ENCODE results near the gene VASN.
A peak's percentile ranks its signal among the peaks of the same experiment; 100 is the strongest.

Gene VASN

DNA sequence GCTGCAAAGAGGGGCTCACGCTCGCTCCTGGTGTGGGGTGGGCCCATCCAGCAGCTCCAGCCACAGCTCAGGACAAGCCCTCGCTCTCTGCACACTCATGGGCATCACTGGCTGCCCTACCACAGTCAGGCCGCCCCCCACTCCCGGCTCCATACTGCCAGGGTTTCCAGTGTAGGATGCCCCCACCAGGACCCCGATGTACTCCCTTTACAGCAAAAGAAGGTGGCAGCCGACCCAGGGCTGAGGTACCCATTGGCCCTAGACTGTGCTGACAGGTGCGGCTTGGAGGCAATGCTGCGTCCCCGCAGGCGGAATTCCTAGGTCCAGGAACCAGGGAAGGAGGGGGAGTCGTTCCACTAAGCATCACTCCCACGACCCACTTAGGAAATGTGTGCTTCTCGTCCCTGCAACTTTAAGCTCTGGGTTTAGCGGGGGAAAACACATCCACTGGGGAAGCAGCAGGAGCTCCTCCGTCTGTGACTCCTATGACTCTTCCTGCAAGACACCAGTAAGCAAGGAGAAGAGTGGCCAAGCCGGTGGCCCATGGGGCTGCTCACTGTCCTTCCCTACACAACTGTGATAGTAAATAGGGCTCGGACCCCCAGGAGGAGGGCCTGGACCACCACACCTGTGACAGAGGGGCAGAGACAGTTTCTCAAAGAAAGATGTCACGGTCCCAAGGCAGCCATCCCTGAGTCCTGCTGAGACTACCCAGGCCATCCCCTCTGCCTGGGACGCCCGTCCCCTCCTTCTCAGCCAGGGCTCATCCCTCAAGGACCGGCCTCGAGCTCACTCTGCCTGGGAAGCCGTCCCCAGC lies 31.7 kb downstream of the VASN start:
- DNase-seq (ENCODE audit: low spot score): no peak

DNA sequence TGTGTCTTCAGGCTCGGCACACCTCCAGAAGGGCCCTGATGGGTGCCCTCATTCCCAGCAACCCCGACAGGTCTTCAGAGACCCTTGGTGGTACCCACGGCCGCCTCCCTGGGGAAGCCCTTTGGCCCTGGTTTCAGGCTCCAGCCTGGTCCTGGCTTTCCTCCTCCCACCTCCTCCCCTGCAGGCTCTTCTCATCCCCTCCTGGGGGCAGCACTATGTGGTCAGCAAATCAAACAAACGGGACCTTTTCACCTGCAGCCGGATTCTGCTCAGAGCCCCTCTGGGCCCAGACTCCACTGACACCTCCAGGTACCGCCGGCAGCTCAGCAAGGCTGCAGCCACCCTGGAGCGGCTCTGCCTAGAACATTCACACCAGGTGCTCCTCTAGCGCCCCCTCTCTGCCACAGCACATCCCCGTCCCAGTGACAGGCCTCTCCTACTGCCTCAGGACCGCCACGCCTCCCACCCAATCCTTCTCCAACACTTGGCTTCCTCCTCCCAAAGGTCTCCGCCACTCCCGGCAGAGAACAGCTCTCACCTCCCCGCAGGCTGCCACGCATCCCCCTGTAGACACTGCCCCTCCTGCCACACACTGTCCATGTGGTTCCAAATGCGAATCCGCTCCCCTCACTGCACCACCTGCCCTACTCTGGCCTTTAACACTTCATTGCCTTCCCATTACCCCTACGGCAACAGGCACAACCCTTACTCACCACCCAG lies 32.8 kb downstream of the VASN start:
- DNase-seq (ENCODE audit: low spot score): no peak

DNA sequence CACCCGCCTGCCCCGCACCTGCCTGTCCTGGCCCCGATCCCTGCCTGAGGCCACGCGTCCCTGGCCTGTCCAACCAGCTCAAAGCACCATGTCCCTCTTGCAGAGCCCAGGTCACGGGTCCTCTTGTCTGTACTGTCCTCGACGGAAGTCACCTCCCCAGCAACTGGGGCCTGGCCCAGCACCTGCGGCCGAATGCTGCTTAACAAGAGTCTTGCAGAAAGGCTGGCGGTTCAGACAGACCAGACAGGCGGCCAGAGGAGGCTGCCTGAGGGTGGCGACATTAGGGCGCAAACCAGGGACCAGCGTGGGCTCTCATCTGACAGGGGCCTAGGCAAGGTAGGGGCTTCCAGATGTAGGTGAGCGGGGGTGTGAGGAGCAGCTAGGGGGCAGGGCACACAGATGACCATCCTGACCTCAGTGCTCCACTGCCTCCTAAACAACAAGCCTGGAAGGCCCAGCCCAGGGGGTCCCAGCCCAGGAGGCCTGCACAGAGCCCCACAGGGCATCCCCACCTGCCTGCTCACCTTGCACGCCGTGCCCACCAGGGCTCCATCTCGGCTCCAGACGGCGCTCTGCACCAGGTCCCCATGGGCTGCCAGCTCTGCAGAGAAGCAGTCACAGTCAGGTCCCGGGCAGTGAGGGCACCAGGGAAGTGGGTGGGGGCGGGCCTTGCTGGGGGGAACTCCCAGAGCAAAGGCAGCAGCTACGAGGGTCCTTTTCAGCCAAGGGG lies 33.5 kb downstream of the VASN start:
- no peak for DNase-seq (ENCODE audit: low spot score)

DNA sequence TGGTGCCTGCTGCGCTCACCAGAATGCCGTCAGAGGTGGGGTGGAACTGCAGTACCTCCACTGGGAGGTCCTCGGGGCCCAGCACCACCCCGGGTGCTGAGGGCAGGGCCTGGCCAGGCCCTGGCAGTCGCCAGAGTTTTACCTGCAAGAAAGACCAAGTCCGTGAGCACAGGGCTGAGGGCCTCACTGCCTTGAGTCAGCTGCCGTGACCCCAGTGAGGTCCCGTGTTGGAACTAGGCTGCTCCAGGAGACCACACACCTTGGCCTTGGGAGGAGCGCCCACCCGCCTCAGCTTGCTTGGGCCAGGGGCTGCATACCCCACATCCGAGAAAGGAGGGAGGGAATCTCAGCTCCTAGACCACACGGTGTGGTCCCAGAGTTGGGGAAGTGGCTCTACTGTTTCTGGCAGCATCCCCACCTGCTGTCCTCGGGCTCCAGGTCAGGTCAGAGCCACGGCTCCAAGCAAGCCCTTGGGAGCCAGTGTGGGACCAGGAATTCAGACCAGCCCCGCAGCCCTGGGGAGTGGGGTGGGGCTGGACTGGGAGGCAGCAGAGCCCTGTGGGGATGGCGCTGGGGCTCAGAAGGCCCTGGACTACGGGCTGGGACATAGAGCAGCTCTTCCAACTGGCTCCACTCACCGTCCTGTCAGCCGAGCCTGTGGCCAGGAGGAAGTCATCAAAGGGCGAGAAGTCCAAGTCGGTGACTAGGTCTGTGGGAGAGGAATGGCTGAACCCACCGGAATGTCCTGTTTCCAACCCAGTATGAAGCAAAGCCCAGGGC lies 36.1 kb downstream of the VASN start:
- DNase-seq (ENCODE audit: low spot score): no peak

DNA sequence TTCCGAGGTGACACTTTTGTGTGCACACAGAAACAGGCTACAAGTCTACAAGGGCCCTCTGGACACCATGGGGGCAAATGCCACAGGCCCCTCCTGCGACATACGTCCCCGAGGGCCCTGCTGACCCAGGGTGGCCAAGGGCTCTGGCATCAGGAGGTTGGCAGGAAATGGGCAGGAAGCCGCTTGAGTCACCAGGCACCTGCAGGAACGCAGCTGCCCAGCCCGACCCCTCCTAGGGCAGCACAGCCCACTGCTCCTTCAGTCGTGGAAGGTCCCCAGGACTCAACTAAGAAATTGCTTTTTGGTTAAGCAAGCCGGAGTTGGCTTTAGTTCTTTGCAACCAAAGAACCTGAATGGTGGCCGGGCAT lies 36.7 kb downstream of the VASN start:
- no peak for DNase-seq (ENCODE audit: low spot score)

DNA sequence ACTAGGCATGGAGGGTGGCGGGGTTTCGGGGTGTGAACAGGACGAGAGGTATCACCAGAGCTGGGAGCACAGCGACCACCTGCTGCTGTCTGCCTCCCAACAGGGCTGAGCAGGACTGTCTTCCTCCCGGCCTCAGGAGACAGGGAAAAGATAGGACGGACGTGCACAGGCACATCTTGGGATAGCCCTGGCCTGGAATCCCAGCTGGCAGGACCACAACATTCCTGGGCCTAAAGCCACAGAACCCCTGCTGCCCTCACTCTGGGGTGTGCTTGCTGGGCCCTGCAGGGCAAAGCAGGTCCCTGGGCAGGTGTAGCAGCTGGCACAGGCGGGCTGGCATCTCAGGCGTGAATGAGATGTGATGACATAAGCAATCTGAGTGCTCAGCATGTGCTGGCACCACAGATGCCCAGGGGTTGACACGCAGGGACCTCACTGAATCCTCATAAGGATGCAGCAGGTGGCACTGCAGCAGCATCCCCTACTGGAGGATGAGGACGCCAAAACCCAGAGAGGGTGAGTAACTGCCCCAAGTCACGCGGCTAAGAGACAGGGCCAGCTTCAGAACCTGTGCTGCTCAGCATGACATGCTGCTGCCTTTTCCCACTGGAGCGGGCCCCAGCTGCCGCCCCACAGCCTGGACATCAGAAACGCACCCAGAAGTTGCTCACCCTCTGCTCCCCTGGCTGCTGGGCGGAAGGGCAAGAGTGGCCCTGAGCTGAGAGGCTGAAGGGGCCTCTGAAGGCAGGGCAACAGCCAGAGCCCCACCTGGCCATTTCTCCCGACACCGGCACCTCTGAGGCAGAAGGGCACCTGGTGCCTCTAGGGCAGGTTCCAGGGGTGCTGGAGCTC lies 37.7 kb downstream of the VASN start:
- DNase-seq (ENCODE audit: low spot score): peak; percentile 50

DNA sequence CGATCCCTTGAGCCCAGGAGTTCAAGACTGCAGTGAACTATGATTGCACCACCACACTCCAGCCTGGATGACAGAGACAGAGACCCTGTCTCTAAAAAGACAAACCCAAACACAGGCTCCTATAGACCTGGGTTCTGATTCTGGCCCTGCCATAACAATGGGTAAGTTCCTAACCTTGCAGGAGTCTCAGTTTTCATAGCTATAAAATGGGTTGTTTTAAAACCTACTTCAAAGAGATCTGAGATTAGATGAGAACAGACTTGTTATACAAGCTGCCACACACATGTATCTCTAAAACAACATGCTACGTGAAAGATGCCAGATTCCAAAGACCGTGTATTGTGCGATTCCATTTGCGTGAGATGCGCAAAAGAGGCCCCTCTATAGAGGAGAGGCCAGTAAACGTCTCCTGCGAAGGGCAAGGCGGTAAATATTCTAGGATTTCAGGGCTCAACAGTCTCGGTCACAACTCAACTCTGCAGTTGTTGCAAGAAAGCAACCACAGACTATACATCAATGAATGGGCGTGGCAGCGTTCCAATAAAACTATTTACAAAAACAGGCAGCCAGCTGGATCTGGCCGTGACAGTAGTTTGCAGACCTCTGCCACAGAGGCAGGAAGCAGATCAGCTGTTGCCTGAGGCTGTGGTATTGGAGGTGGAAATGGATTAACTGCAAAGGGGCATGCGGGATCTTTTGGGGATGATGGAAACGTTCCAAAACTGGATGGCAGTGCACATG lies 38.9 kb downstream of the VASN start:
- peak; percentile 92 for DNase-seq (ENCODE audit: low spot score)

DNA sequence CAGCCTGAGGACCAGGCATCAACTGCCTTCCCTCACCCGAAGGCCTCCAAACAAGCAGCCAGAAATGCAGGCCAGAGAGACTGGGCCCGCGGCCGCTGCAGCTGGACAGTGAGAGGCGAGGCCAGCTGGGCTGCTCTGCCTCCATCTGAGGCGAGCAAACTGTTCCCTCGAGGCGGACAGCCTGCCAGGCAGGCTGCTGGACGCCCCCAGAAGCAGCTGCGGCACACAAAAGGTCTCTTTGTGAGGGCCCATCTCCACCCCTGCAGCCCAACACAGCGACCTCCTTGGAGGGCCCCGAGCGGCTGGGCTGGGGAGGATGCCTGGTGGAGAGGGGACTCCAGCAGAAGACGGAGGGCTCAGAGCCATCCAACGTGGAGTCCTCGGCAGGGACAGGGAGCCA lies 40.0 kb downstream of the VASN start:
- peak; percentile 95 for DNase-seq (ENCODE audit: low spot score)

DNA sequence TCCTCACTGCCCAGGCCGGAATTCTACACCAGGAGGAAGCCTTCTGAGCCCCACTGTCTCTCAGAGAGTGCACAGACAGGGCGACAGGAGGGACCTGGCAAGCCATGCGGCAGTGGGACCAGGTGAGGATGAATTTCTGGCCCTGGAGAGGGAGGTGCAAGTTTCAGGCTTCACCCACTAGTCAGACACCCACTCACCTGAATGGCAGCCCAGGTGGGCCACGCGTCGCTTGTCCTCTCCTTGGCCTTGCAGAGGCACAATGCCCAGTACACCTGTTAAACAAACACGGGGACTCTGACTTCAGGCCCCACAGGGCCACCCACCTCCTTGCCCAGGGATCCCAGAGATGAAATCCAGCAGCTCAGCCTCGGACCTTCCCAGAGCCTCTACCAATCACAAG lies 40.5 kb downstream of the VASN start:
- DNase-seq (ENCODE audit: low spot score): no peak

DNA sequence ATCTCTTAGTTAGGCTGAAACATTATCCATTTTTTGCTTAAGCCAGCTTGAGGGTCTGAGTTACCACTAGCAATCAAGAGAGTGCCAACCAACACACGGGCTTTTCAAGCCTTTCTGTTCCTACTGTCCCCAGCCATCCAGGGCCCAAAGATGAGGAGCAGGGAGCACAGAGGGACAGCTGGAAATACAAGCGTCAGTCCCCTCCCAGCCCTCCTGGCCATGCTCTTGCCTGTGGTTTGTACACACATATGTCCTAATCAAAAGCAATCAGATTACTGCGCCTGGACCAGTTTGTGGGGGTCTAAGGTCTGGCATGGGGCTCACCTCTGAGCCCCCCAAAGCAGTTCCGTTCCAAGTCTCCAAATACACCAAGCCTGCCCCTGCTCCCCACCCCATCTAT lies 41.2 kb downstream of the VASN start:
- DNase-seq (ENCODE audit: low spot score): no peak

DNA sequence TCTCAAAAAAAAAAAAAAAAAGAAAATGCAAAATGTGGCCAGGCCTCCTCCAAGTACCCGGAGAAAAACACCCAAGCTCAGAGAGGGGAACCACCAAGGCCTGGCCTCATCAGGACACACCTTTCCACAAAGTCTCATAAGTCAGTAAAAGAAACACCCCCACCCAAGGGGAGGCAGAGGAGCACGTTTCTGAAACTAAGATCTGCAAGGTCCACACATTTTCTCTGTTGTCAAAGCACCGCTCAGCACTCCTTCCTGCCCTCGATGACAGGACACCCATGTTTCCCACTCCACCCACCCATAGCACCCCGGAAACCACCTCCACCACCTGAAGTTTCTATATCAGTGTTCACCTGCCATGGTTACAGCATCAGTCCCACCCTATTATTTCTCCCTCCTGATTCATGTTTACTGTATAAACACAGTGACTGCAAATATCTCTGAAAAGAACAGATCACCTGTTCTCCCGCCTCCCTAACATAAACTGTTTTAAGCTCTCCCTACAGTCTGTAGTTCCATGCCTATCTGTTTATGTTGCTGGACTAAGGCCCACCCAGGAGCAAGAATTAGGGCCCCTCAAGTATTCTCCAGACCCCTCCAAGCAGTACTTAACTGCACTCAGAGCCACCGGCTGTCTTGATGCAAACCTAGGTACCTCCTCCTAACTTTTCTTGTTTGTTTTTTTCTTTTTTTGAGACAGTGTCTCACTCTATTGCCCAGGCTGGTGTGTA lies 42.7 kb downstream of the VASN start:
- no peak for DNase-seq (ENCODE audit: low spot score)

DNA sequence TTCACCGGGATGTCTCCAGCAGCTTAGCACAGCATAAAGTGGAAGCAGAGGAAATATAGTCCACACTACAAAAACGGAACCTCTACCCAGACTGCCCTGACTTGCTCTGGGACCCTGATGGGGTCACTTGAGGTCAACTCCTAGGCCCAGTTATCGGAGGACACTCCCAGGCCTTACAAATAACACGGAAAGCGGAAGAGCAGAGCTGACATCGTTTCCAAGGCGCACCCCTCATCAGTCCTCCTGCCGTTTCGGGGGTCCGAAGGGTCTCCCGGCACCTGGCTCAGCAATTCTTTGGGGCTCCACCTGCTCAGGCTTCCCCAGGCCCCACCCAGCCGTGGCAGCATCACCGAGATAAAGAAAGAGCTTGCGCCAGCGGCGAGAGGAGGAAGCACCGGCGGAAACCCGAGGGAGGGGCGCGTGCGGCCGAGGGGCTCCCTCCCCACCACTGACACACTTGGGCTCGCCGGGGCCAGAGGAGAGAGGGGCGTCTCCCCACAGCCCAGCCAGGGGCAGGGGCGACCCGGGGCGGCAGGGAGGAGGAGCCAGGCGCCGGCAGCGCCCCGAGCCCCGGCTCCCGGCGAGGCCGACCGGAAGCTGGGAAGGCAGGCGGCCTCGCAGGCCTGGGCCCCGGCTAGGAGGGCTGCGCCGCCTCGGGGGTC lies 44.0 kb downstream of the VASN start:
- DNase-seq (ENCODE audit: low spot score): no peak

DNA sequence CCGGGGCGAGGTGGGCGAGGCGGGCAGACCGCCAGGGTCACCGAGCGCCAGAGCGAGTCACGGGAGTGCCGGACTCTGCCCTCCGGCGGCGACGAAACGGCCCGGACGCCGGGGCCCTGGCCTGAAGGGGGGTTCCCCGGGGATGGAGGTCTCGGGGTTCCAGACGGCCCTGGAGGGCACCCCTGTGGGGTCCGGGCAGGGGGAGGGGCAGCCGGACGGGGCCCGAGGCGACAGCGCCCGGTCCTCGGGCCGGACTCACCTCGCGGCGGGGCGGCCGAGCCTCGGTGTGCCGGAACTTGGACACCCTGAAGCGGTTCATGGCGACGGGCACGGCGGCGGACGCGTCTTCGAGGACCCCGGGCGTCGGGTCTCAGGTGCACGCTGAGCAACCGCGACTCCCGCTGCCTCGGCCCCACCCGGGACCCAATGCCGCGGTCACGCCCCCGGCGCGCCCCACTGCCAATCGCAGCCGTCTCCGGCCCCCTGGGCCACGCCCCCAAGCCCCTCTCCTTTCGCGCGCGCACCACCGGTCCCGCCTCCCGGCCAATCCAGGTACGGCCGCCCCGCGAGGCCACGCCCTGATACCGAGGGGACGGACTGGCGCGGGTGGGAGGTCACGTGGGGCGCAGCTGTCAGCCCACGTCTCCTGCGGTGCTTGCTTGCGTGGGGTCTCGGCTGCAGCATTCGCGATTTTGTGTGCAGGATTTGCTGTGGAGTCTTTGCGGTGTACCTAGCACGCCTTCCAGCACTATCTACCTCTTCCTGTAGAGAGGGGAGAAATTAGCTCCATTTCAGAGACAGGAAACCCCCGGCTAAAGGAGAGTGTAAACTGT lies 44.8 kb downstream of the VASN start, which contains the start of gene CORO7:
Gene CORO7 (minus strand): TSS at position 397 of the 833 bp plus-strand sequence. CDS start 78 bp downstream, at position 319.
- peak; percentile 95 for DNase-seq (ENCODE audit: low spot score)

DNA sequence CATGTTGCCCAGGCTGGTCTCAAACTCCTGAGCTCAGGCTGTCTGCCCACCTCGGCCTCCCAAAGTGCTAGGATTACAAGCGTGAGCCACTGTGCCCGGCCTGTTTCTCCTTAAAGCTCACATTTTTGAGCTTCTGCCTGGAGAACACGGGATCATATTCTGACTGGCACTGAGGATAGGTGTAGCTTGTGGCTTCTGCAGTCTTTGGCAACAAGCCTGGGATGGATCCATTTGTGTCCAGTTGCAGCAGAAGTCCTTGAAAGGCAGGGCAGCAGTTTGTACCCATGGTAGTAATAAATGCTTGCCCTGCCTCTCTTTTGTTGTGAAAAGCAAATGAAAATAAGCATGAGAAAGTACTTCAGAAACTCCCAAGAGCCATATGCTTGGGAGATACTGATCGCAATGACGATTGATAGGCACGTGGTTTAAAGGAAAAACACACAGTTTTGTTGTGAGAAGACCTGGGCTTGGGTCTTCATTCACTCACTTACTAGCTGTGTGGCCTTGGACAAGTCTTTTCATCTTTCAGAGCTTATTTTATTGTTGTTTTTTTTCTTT lies 47.8 kb downstream of the VASN start:
- DNase-seq (ENCODE audit: low spot score): no peak

DNA sequence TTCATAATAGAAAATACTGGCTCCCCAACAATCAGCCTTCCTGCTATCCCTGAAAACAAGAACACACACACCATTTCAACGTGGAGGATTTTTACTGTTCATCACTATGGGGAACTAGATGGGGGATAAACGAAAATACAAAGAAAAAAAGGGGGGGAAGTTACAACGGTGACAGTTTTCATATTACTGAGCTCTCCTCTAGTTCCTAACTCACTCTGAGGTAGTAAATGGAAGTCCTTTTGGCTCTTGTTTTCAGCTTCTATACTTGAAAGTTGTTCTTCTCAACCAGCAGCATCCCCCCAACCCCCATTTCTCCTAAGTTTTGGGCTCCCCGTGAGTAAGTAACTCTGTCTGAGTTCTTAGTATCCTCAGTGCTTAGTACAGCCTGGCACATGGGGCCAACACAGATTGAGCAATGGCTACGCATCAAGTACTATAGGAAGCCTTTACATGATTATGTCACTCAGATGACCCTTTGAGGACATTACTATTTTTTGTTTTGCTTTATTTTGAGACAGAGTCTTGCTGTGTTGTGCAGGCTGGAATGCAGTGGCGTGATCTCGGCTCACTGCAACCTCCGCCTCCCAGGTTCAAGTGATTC lies 49.0 kb downstream of the VASN start:
- no peak for DNase-seq (ENCODE audit: low spot score)

DNA sequence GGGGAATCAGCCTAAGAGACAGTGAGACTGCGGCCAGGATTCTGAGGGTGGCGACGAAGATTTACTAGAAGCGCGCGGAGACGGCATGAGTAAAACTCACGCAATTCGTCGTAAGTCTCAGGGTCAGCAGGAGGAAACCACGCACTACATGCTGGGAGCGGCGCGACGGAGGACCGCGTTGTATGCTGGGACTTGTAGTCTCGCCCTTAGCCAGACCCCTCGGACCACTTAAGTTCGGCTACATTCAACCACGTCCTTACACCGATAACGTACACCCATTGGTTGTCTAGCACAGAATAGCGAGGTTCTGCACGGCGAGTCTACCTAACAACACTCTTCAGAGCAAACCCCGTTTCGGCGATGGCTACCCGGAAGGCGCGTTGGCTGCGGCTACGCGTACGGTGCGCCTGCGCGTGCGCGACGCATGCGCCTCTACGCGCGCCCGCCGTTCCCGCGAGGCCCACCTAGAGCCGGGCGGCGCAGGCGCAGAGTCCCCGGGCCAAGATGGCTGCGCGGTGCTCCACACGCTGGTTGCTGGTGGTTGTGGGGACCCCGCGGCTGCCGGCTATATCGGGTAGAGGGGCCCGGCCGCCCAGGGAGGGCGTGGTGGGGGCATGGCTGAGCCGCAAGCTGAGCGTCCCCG lies 53.9 kb downstream of the VASN start, which contains the start of gene DNAJA3:
Gene DNAJA3 (plus strand): TSS at position 491 of the 643 bp plus-strand sequence. CDS start 14 bp downstream, at position 505.
- peak; percentile 95 for DNase-seq (ENCODE audit: low spot score)
